SK-N-MC (cell line): ENCODE data around the gene TSPOAP1.

Experiments used
- EZH2 ChIP-seq: fragments of 200-600 bp; sonication (generic); IDR thresholded peaks from one replicate; pipeline ENCODE4 v1.6.1; 2017; ENCODE audit warnings: antibody characterized with exemption
- FOXP2 ChIP-seq: optimal IDR thresholded peaks from 2 replicates; pipeline ENCODE3; 2011; ENCODE audit warnings: mild to moderate bottlenecking, moderate library complexity; ENCODE audit not compliant: insufficient read depth; ENCODE audit errors: extremely low read length, control extremely low read depth
- POLR2AphosphoS5 ChIP-seq: IDR thresholded peaks from 2 replicates; pipeline ENCODE4 v1.6.1; 2012; ENCODE audit warnings: mild to moderate bottlenecking, low read depth, low read length, borderline replicate concordance

- TF ChIP-seq EZH2: no peak
- TF ChIP-seq POLR2AphosphoS5: no peak
- TF ChIP-seq FOXP2: no peak
These were observed 57.2 kb downstream of the TSPOAP1 start for GRCh38 chr17:58271216-58271931.
